ENCODE measurements around the gene IFNL1. TPM values are rescaled to one million over a fixed set of nuclear protein-coding genes. Genes with fewer than 3 reads are reported as not detected.

Gene IFNL1
- total RNA-seq, 1 donor from 2014 or later = not detected

GRCh38 chr19:39316627-39317321 lies 20.6 kb downstream of the IFNL1 start:
- H3K9me3 ChIP-seq = no peaks in the 10 kb centered on the region
- H3K4me1 ChIP-seq = peaks cover 11% of the 10 kb centered on the region
- no peaks in the 10 kb centered on the region for H3K36me3 ChIP-seq
- no peak overlapping the region for H3K27ac ChIP-seq
- H3K27me3 ChIP-seq = no peaks in the 10 kb centered on the region
- DNase-seq (ENCODE audit: extremely low spot score in 2 of 2) = no peak
- TF ChIP-seq POLR2A (IDR thresholded peaks at IDR 0.05) (no peak), CTCF (IDR thresholded peaks at IDR 0.05) (no peak), POLR2AphosphoS5 (IDR thresholded peaks at IDR 0.05; ENCODE audit: insufficient read depth in 1 of 2, low read depth in 1 of 2) (no peak)
- intact Hi-C loops (cut with DNase I) = no loop called here
- H3K4me3 ChIP-seq = no peak overlapping the region

GRCh38 chr19:39317476-39317875 lies 21.3 kb downstream of the IFNL1 start:
- H3K9me3 ChIP-seq = no peaks in the 10 kb centered on the region
- peaks cover 11% of the 10 kb centered on the region for H3K4me1 ChIP-seq
- H3K4me3 ChIP-seq = no peak overlapping the region
- no peaks in the 10 kb centered on the region for H3K27me3 ChIP-seq
- no peak for DNase-seq (ENCODE audit: extremely low spot score in 2 of 2)
- no peak for TF ChIP-seq CTCF (IDR thresholded peaks at IDR 0.05)
- TF ChIP-seq POLR2A (IDR thresholded peaks at IDR 0.05) = no peak
- no peak for TF ChIP-seq POLR2AphosphoS5 (IDR thresholded peaks at IDR 0.05; ENCODE audit: insufficient read depth in 1 of 2, low read depth in 1 of 2)
- H3K27ac ChIP-seq = no peak overlapping the region
- intact Hi-C loops (cut with DNase I) = no loop called here
- no peaks in the 10 kb centered on the region for H3K36me3 ChIP-seq

- intact Hi-C loops (cut with DNase I) = no loop called here
- Histone ChIP-seq H3K9me3 (no peaks in the 10 kb centered on the region), H3K4me1 (peaks cover 11% of the 10 kb centered on the region), H3K36me3 (no peaks in the 10 kb centered on the region), H3K27me3 (no peaks in the 10 kb centered on the region), H3K4me3 (no peak overlapping the region), H3K27ac (no peak overlapping the region)
- TF ChIP-seq POLR2A (IDR thresholded peaks at IDR 0.05) (no peak), CTCF (IDR thresholded peaks at IDR 0.05) (no peak), POLR2AphosphoS5 (IDR thresholded peaks at IDR 0.05; ENCODE audit: insufficient read depth in 1 of 2, low read depth in 1 of 2) (no peak)
- DNase-seq (ENCODE audit: extremely low spot score in 2 of 2) = no peak
These were observed 21.9 kb downstream of the IFNL1 start for GRCh38 chr19:39318071-39318470.

GRCh38 chr19:39318690-39319089 lies 22.5 kb downstream of the IFNL1 start:
- no peak for DNase-seq (ENCODE audit: extremely low spot score in 2 of 2)
- intact Hi-C loops (cut with DNase I) = no loop called here
- H3K27me3 ChIP-seq = no peaks in the 10 kb centered on the region
- peaks cover 11% of the 10 kb centered on the region for H3K4me1 ChIP-seq
- no peaks in the 10 kb centered on the region for H3K36me3 ChIP-seq
- no peak overlapping the region for H3K4me3 ChIP-seq
- H3K27ac ChIP-seq = no peak overlapping the region
- TF ChIP-seq CTCF (IDR thresholded peaks at IDR 0.05) = no peak
- TF ChIP-seq POLR2A (IDR thresholded peaks at IDR 0.05) = no peak
- TF ChIP-seq POLR2AphosphoS5 (IDR thresholded peaks at IDR 0.05; ENCODE audit: insufficient read depth in 1 of 2, low read depth in 1 of 2) = no peak
- H3K9me3 ChIP-seq = no peaks in the 10 kb centered on the region

- H3K9me3 ChIP-seq = no peaks in the 10 kb centered on the region
- DNase-seq (ENCODE audit: extremely low spot score in 2 of 2) = no peak
- peak overlapping the region; percentile 57 to 74 for H3K4me3 ChIP-seq
- TF ChIP-seq CTCF (IDR thresholded peaks at IDR 0.05) = no peak
- TF ChIP-seq POLR2A (IDR thresholded peaks at IDR 0.05) = no peak
- TF ChIP-seq POLR2AphosphoS5 (IDR thresholded peaks at IDR 0.05; ENCODE audit: insufficient read depth in 1 of 2, low read depth in 1 of 2) = no peak
- no peaks in the 10 kb centered on the region for H3K27me3 ChIP-seq
- H3K27ac ChIP-seq = no peak overlapping the region
- H3K36me3 ChIP-seq = no peaks in the 10 kb centered on the region
- intact Hi-C loops (cut with DNase I) = no loop called here
- peaks cover 11% of the 10 kb centered on the region for H3K4me1 ChIP-seq
These were observed 23.1 kb downstream of the IFNL1 start for GRCh38 chr19:39319098-39319891.

All from vagina (tissue), 2 donors.